ENCODE results near the gene IFT25. TPM values are rescaled to one million over a fixed set of nuclear protein-coding genes. Genes with fewer than 3 reads are reported as not detected.

The IFT25 gene
- total RNA-seq, 1 donor from 2014 or later = 35.4 TPM

GRCh38 chr1:53918343-53918742, 27.2 kb downstream of the IFT25 start:
- H3K4me3 Mint-ChIP-seq (ENCODE audit: low read depth) = no peak overlapping the region
- peaks cover 15% of the 10 kb centered on the region for H3K36me3 Mint-ChIP-seq (ENCODE audit: insufficient read depth)
- DNase-seq (ENCODE audit: low spot score, unreplicated experiment) = no peak
- no peaks in the 10 kb centered on the region for H3K27me3 Mint-ChIP-seq
- H3K9me3 Mint-ChIP-seq (ENCODE audit: low read depth) = no peaks in the 10 kb centered on the region
- peaks cover 4% of the 10 kb centered on the region for H3K4me1 Mint-ChIP-seq (ENCODE audit: low read depth)
- no peak overlapping the region for H3K27ac Mint-ChIP-seq
- TF ChIP-seq CTCF (IDR thresholded peaks at IDR 0.05; ENCODE audit: unreplicated experiment) = no peak

GRCh38 chr1:53913352-53914033, 32.0 kb downstream of the IFT25 start:
- Mint-ChIP-seq H3K4me1 (ENCODE audit: low read depth) (peaks cover 14% of the 10 kb centered on the region), H3K9me3 (ENCODE audit: low read depth) (no peaks in the 10 kb centered on the region), H3K36me3 (ENCODE audit: insufficient read depth) (no peaks in the 10 kb centered on the region), H3K27ac (no peak overlapping the region), H3K4me3 (ENCODE audit: low read depth) (no peak overlapping the region), H3K27me3 (no peaks in the 10 kb centered on the region)
- DNase-seq (ENCODE audit: low spot score, unreplicated experiment) = no peak
- no peak for TF ChIP-seq CTCF (IDR thresholded peaks at IDR 0.05; ENCODE audit: unreplicated experiment)

- no peaks in the 10 kb centered on the region for H3K36me3 Mint-ChIP-seq (ENCODE audit: insufficient read depth)
- no peaks in the 10 kb centered on the region for H3K9me3 Mint-ChIP-seq (ENCODE audit: low read depth)
- H3K27ac Mint-ChIP-seq = no peak overlapping the region
- DNase-seq (ENCODE audit: low spot score, unreplicated experiment) = no peak
- no peaks in the 10 kb centered on the region for H3K27me3 Mint-ChIP-seq
- TF ChIP-seq CTCF (IDR thresholded peaks at IDR 0.05; ENCODE audit: unreplicated experiment) = no peak
- H3K4me1 Mint-ChIP-seq (ENCODE audit: low read depth) = peaks cover 14% of the 10 kb centered on the region
- H3K4me3 Mint-ChIP-seq (ENCODE audit: low read depth) = no peak overlapping the region
These were observed 34.1 kb downstream of the IFT25 start for GRCh38 chr1:53911442-53911841.

GRCh38 chr1:53909946-53910345, 35.6 kb downstream of the IFT25 start:
- no peaks in the 10 kb centered on the region for H3K27me3 Mint-ChIP-seq
- H3K9me3 Mint-ChIP-seq (ENCODE audit: low read depth) = no peaks in the 10 kb centered on the region
- no peak for TF ChIP-seq CTCF (IDR thresholded peaks at IDR 0.05; ENCODE audit: unreplicated experiment)
- H3K27ac Mint-ChIP-seq = no peak overlapping the region
- no peaks in the 10 kb centered on the region for H3K36me3 Mint-ChIP-seq (ENCODE audit: insufficient read depth)
- peaks cover 11% of the 10 kb centered on the region for H3K4me1 Mint-ChIP-seq (ENCODE audit: low read depth)
- DNase-seq (ENCODE audit: low spot score, unreplicated experiment) = no peak
- no peak overlapping the region for H3K4me3 Mint-ChIP-seq (ENCODE audit: low read depth)

- Mint-ChIP-seq H3K9me3 (ENCODE audit: low read depth) (no peaks in the 10 kb centered on the region), H3K4me3 (ENCODE audit: low read depth) (no peak overlapping the region), H3K4me1 (ENCODE audit: low read depth) (peaks cover 14% of the 10 kb centered on the region), H3K27ac (no peak overlapping the region), H3K36me3 (ENCODE audit: insufficient read depth) (no peaks in the 10 kb centered on the region), H3K27me3 (no peaks in the 10 kb centered on the region)
- TF ChIP-seq CTCF (IDR thresholded peaks at IDR 0.05; ENCODE audit: unreplicated experiment) = no peak
- DNase-seq (ENCODE audit: low spot score, unreplicated experiment) = no peak
These were observed 39.4 kb downstream of the IFT25 start for GRCh38 chr1:53906121-53906520.
